Muscle layer of colon (tissue), 2 donors: Measurements from ENCODE around the gene MPST.

Experiments
- H3K27ac ChIP-seq: one replicate; pipeline ENCODE4 v1.7.0; 2013; ENCODE audit warnings: low read depth, mild to moderate bottlenecking, low read length, moderate library complexity
- H3K27me3 ChIP-seq, 2 donors: one replicate each; pipeline ENCODE4 v1.7.0; 2013; ENCODE audit warnings: low read length in 2 of 2, mild to moderate bottlenecking in 2 of 2; ENCODE audit not compliant: insufficient read depth in 2 of 2, control insufficient read depth in 1 of 2
- H3K36me3 ChIP-seq: one replicate; pipeline ENCODE4 v1.7.0; 2013; ENCODE audit warnings: mild to moderate bottlenecking, low read length; ENCODE audit not compliant: insufficient read depth
- H3K4me1 ChIP-seq: one replicate; pipeline ENCODE4 v1.7.0; 2013; ENCODE audit warnings: mild to moderate bottlenecking, low read length; ENCODE audit not compliant: insufficient read depth
- H3K4me3 ChIP-seq, 2 donors: one replicate each; pipeline ENCODE4 v1.7.0; 2013; ENCODE audit warnings: low read length in 2 of 2, low read depth in 1 of 2, mild to moderate bottlenecking in 1 of 2, moderate library complexity in 1 of 2
- H3K9ac ChIP-seq: one replicate; pipeline ENCODE4 v1.7.0; 2013; ENCODE audit warnings: low read length
- H3K9me3 ChIP-seq: one replicate; pipeline ENCODE4 v1.7.0; 2013; ENCODE audit warnings: mild to moderate bottlenecking, low read length
- donor health status: abdominal sarcoma.
- donor health status: Adenocarcinoma of cecum.

MPST gene

DNA sequence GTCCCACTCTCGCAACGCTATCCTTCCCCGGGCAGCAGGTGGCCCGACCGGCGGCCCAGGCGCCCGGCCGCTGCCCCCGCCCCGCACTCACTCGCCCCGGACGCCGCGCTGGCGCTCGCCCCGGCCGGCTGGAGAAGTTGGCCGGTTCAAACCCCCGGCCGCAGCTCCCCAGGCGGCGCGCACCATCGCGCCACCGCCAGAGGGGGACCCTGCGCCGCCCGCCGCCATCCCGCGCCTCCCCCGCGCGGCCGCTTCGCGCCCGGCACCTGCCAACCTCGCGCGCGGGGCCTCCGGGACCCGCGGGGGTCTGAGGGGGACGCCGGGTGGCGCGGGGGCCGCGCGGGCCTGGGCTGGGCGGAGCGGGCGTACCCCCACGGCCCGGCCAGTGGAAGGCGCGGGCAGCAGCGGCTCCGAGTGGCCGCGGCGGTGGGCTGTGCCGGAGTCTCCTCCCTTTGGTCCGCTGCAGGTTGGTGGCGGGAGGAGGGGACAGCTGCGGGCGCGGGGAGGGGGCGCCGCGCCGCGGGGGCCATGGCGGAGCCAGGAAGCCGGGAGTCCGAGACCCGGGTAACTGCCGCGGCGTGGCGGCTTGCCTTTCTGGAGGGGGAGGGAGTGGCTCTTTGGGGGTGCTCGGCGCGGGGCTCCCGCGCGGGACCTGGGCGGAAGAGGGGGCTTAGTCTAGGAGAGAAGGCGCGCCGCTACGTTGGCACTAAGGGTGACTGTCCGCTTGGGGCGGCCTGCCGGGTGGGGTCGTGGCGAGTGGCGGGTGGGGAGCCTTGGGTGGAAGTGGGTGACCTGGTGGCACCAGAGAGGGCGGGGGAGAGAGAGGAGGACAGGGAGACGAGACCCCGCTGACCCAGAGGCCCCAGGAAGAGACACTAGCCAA lies at the start of gene MPST, which contains the start of gene TST:
Gene MPST, plus strand, starts transcription at position 434 of the 883 bp plus-strand sequence. Its CDS starts 95 bp downstream, at position 529.
Gene TST, minus strand, starts transcription at position 139 of the 883 bp plus-strand sequence. CDS start 715 bp downstream, outside the sequence.
- Histone ChIP-seq H3K9ac (peak within 1 kb of the TSS; percentile 61), H3K4me3 (peak within 1 kb of the TSS; percentile 70 to 81), H3K4me1 (peaks cover 36% of the 10 kb centered on the region), H3K36me3 (peaks cover 2% of the 10 kb centered on the region), H3K27ac (peak within 1 kb of the TSS; percentile 82), H3K27me3 (no peaks in the 10 kb centered on the region), H3K9me3 (no peaks in the 10 kb centered on the region)

DNA sequence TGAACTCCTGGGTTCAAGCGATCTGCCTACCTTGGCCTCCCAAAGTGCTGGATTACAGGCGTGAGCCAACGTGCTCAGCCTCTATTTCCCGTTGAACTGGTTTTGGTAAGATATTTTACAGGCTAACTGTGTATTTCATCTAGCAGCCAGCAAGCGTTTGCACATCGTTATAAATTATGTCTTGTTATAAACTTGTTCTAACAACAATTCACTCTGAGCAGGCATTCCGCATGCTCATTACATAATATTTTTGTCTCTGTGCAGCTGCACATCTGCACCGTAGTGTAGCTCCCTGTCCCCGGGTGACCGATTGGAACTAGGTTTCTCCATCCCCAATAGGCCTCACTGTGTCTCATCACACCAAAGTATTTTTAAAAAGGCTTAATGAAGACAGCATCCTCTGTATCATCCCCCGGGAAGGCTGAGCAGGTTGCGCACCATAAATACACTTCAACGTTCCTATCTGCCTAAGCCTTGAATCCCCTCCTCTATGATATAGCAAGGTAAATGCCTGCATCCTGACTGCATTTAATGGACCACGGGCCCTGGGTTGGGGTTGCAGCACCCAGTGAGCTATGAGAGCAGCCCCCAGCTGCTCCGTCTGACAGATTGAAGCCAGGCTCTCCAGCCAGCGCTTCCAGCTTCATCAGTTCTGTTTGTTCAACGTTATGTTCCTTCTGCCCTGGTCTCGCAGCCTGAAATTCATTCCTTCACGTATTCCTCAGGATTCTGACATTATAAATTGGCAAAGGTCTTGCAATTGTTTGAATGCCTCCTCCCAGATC lies 48.0 kb upstream of the MPST start:
- Histone ChIP-seq H3K4me1 (peaks cover 17% of the 10 kb centered on the region), H3K9ac (no peak overlapping the region), H3K9me3 (no peaks in the 10 kb centered on the region), H3K4me3 (no peak overlapping the region), H3K27me3 (no peaks in the 10 kb centered on the region), H3K36me3 (no peaks in the 10 kb centered on the region), H3K27ac (peak overlapping the region; percentile 70)

DNA sequence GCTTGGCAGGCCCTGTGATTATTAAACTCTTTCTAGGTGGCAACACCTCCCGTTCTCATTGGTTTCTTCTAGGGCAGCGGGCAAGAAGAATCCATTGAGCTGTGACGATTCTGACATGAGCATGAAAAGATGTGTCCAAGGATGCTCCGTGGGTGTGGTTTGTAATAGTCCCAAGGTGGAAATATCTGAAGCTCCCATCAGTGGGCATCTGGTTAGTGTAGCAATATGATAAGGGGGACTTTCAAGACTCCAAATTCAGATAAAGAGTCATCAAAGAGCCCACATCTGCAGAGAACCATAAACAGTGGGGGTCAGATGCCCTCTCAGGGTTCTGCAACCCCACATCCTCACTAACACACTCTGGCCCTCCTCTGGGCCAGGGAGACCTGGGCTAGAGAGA lies 42.9 kb upstream of the MPST start:
- no peaks in the 10 kb centered on the region for H3K9me3 ChIP-seq
- H3K9ac ChIP-seq: no peak overlapping the region
- no peak overlapping the region for H3K27ac ChIP-seq

DNA sequence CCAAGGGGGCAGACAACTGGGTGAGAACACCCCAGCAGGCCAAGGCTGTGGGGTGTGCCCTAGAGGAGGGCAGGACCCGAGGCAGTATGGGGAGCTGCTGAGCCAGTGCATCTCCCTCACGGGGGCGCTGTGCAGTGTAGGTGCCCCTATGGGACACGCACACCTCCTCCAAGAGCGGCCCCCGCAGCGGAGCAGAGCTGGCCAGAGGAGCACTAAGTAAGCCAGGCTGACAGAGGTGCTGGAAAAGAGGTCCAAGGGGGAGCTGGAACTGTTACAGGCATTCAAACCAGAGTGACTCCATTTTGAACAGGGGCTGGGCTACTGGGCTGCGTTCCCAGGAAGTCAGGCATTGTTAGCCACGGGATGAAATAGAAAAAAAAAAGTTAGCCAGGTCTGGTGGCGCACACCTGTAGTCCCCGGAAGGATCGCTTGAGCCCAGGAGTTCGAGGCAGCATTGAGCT lies 42.1 kb upstream of the MPST start:
- H3K27me3 ChIP-seq: no peaks in the 10 kb centered on the region
- no peaks in the 10 kb centered on the region for H3K9me3 ChIP-seq
- peaks cover 2% of the 10 kb centered on the region for H3K4me1 ChIP-seq
- H3K27ac ChIP-seq: peak overlapping the region; percentile 27
- H3K36me3 ChIP-seq: no peaks in the 10 kb centered on the region
- H3K9ac ChIP-seq: peak overlapping the region; percentile 44
- peak overlapping the region; percentile 28 to 55 for H3K4me3 ChIP-seq

More for the DNA sequence above, 42.9 kb upstream of the MPST start:
- H3K4me1 ChIP-seq: peaks cover 10% of the 10 kb centered on the region
- H3K4me3 ChIP-seq: no peak overlapping the region
- H3K27me3 ChIP-seq: no peaks in the 10 kb centered on the region
- no peaks in the 10 kb centered on the region for H3K36me3 ChIP-seq

DNA sequence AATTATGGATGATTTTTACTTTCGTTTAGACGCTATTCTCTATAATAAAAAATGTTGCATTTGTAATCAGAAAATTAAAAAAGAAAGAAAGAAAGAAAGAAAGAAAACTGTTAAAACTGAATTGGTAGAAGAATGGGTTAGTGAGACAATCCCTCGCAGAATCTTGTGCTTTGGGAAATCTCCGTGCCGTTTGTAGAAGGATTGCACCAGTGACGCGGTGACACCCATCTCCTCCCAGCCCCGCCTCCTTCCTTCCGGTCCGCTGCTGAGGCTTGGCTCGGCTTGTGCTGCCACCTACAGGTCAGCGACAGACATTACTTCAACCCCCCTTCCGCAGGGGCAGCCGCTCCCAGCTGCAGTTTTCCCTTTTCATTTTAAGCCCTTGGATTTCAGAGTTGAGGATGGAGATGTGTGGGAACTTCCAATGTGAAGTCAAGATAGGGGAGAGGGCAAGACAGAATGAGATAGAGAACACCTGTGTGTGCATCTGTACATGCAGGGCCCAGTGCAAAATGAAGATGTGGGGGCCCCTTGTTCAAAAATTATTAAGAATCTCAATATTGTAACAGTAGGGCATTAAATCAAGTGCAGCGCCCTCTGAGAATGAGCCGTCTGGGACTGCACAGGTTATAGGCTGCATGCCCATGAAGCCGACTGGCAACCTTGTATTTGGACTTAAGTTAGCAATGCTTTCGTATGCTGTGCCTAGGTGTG lies 41.4 kb upstream of the MPST start:
- Histone ChIP-seq H3K36me3 (no peaks in the 10 kb centered on the region), H3K4me3 (peak overlapping the region; percentile 28 to 55), H3K27ac (peak overlapping the region; percentile 27), H3K9ac (peak overlapping the region; percentile 44), H3K9me3 (no peaks in the 10 kb centered on the region), H3K4me1 (no peaks in the 10 kb centered on the region), H3K27me3 (no peaks in the 10 kb centered on the region)

DNA sequence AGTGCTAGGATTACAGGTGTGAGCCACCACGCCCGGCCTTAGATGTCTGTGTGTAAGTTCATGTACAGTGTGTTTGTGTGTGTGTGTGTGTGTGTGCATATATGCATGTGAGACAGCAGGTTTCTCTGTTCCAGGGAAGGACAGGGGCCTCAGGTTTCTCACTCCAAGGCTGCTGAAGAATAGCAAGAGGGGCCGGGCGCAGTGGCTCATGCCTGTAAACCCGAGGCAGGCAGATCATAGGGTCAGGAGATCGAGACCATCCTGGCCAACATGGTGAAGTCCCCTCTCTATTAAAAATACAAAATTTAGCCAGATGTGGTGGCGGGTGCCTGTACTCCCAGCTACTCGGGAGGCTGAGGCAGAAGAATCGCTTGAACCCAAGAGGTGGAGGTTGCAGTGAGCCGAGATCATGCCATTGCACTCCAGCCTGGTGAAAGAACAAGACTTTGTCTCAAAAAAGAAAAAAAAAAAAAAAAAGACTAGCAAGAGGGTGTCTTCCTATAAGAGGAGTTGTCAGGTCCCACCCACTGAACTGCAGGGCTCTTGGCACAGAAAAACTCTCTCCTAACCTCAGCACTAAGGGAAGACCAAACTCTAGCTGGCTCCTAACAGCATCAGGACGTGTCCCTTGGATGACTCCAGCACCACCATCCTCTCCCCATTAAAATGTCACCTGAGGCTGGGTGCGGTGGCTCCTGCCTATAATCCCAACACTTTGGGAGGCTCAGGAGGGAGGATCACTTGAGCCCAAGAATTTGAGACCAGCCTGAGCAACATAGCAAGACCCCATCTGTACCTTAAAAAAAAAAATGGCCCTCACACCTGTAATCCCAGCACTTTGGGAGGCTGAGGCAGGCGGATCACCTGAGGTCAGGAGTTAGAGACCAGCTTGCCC lies 40.3 kb upstream of the MPST start:
- Histone ChIP-seq H3K27me3 (no peaks in the 10 kb centered on the region), H3K36me3 (no peaks in the 10 kb centered on the region), H3K27ac (no peak overlapping the region), H3K9ac (no peak overlapping the region), H3K4me1 (no peaks in the 10 kb centered on the region), H3K4me3 (no peak overlapping the region), H3K9me3 (no peaks in the 10 kb centered on the region)

DNA sequence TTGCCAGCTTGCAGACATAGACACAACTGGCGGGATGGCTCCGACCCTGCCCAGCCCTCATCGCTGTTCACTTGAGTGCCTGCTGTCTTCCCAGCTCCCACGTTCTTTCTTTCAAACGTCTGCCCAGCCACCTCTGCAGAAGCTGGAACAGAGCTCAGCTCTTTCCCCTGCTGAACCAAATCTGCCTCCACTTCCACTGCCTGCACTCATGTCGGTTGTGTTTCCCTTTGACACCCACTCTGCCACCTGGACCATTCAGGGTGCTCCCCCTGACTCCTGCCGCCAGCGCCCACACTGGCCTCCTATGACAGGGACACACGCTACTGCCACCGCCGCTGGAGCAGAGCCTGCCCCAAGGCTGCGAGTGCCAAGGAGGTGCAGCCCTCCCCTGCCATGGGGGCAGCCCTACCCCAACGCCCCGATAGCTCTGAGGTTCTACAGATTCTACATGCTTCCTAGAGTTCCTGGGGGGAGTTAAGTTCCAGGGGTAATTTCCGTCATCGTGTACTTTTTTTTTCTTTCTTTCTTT lies 38.2 kb upstream of the MPST start:
- Histone ChIP-seq H3K9ac (no peak overlapping the region), H3K4me3 (no peak overlapping the region), H3K9me3 (peaks cover 9% of the 10 kb centered on the region), H3K4me1 (no peaks in the 10 kb centered on the region), H3K36me3 (no peaks in the 10 kb centered on the region), H3K27me3 (no peaks in the 10 kb centered on the region), H3K27ac (no peak overlapping the region)

DNA sequence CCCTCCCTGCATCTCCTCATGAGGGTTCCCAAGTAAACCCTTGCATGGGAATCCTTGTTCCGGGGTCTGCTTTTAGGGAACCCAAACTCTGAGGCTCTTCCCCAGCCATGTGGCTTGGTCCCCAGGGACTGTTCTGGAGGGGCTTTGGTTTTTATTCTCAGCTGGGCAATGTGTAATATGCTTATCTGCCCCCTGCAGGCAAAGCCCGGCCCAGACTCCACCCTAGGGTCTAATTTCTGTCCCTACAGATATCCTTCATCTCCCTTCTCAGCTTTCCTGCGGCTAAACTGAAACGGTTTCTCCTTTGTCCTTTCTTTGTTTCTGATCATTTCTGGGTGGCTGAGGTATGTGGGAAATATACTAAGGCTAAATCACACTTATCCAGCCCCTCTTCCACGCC lies 37.4 kb upstream of the MPST start:
- H3K4me1 ChIP-seq: no peaks in the 10 kb centered on the region
- H3K27me3 ChIP-seq: no peaks in the 10 kb centered on the region
- H3K9ac ChIP-seq: no peak overlapping the region
- H3K27ac ChIP-seq: no peak overlapping the region
- H3K9me3 ChIP-seq: peaks cover 10% of the 10 kb centered on the region
- H3K4me3 ChIP-seq: no peak overlapping the region
- H3K36me3 ChIP-seq: no peaks in the 10 kb centered on the region

DNA sequence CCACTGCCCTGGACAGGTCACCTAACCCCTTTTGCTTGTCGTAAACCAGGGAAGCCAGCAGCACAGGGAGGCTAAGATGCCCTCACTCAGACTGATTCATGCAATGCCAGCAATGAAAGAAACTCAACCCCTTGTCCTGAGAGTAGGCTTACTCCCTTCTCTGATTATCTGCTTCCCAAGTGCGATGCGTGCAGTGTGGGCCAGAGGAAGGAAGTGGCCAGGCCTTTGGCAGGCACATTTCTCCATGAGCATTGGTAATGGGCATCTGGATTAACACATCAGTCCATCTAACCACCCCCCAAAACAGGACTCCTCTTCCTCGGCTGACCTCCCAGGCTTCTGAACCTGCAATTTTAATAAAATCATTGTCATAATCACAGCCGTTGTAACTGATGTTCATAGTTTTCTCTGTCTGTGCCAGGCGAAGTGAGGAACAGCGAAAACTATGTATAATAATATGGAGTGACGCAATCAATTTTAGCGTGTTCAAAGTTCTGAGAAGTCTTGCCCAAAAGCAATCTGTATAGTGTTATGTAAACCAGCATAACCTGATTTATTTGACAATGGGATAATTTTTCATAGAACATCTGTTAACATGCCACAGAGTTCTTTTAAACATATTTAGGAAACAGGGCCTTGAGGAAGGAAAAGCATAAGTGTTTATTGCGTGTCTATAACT lies 34.2 kb upstream of the MPST start:
- Histone ChIP-seq H3K4me1 (no peaks in the 10 kb centered on the region), H3K9ac (no peak overlapping the region), H3K27me3 (peaks cover 0 to 8% of the 10 kb centered on the region in 2 donors), H3K4me3 (no peak overlapping the region), H3K36me3 (no peaks in the 10 kb centered on the region), H3K9me3 (peaks cover 10% of the 10 kb centered on the region), H3K27ac (no peak overlapping the region)
